Posterior vena cava (tissue), 2 donors: Measurements from ENCODE around the gene UCHL1. TPM values are rescaled to one million over a fixed set of nuclear protein-coding genes. Genes with fewer than 3 reads are reported as not detected.
"Not testable (repeated sequence)": the region's sequence is repeated elsewhere in the genome, so short reads cannot be mapped to it uniquely, and the experiment has no call there.

Experiments
- DNase-seq: peaks from one replicate; pipeline ENCODE4 v3.0.0-alpha.2; 2020; ENCODE audit warnings: low spot score
- intact Hi-C, 2 donors: fragments of 100-400 bp; cut with DNase I; formaldehyde crosslinking; loops; one replicate each; pipeline versions ENCODE4 v1.14.1 to v1.14.2; 2022 to 2023
- total RNA-seq, 2 donors: library from RNA; stranded (reverse); fragmentation: NEBNext Ultra II Directional; extraction: Animal tissue kit (Norgen Biotek cat#: 25700); gene quantifications; one replicate each; pipeline ENCODE4 v1.2.1, GENCODE V29; 2021
- donor health status: DM: yes; HTN: yes; CAD: no.
- donor health status: DM: yes; HTN: yes; CAD: no.

The UCHL1 gene
- total RNA-seq, 2 donors from 2014 or later, result 22.1 to 31.0 TPM

- intact Hi-C loops, result no loop called here
- no peak for DNase-seq
Observed at GRCh38 chr4:41227902-41228301, 28.8 kb upstream of the UCHL1 start.

- intact Hi-C loops, result no loop called here
- no peak for DNase-seq
Observed at GRCh38 chr4:41232406-41232805, 24.3 kb upstream of the UCHL1 start.

- intact Hi-C loops, result no loop called here
- DNase-seq, result no peak
Observed at GRCh38 chr4:41232856-41233255, 23.9 kb upstream of the UCHL1 start.

- intact Hi-C loops, result no loop called here
- no peak for DNase-seq
Observed at GRCh38 chr4:41236032-41236431, 20.7 kb upstream of the UCHL1 start.

GRCh38 chr4:41236508-41236907 is 20.2 kb upstream of the UCHL1 start:
- no peak for DNase-seq
- intact Hi-C loops, result no loop called here

- intact Hi-C loops, result no loop called here
- no peak for DNase-seq
Observed at GRCh38 chr4:41241919-41242318, 14.8 kb upstream of the UCHL1 start.

GRCh38 chr4:41245983-41246382 is 10.7 kb upstream of the UCHL1 start:
- intact Hi-C loops, result no loop called here

GRCh38 chr4:41256131-41256739 is 493 bp upstream of the UCHL1 start:
- no peak for DNase-seq
- intact Hi-C loops, result no loop called here

More at GRCh38 chr4:41245983-41246382, 10.7 kb upstream of the UCHL1 start:
- DNase-seq, result no peak

GRCh38 chr4:41257257-41257901 is 651 bp downstream of the UCHL1 start:
- intact Hi-C loops, result no loop called here
- peak; percentile 84 for DNase-seq

GRCh38 chr4:41257906-41258305 is 1.2 kb downstream of the UCHL1 start:
- intact Hi-C loops, result no loop called here
- no peak for DNase-seq

GRCh38 chr4:41258783-41259182 is 2.1 kb downstream of the UCHL1 start:
- intact Hi-C loops, result no loop called here
- DNase-seq, result no peak

- DNase-seq, result no peak
- intact Hi-C loops, result no loop called here
Observed at GRCh38 chr4:41260116-41260733, 3.5 kb downstream of the UCHL1 start.

- intact Hi-C loops, result no loop called here
- DNase-seq, result no peak
Observed at GRCh38 chr4:41262198-41262597, 5.5 kb downstream of the UCHL1 start.

GRCh38 chr4:41264212-41264611 is 7.5 kb downstream of the UCHL1 start:
- intact Hi-C loops, result no loop called here
- DNase-seq, result no peak

GRCh38 chr4:41267997-41268396 is 11.3 kb downstream of the UCHL1 start:
- intact Hi-C loops, result no loop called here
- DNase-seq, result no peak

- intact Hi-C loops, result no loop called here
- DNase-seq, result no peak
Observed at GRCh38 chr4:41268721-41269517, 12.2 kb downstream of the UCHL1 start.

GRCh38 chr4:41269682-41270081 is 13.0 kb downstream of the UCHL1 start:
- intact Hi-C loops, result no loop called here
- DNase-seq, result no peak

GRCh38 chr4:41275931-41276330 is 19.2 kb downstream of the UCHL1 start:
- DNase-seq, intact Hi-C loops: not testable (repeated sequence)

- no peak for DNase-seq
- intact Hi-C loops, result loop anchor here (5.0 kb wide), 3 partner anchors 367 to 602 kb away; no protein-coding TSS in a partner anchor
Observed at GRCh38 chr4:41280010-41280409, 23.3 kb downstream of the UCHL1 start.

- intact Hi-C loops, result loop anchor here (5.0 kb wide), 3 partner anchors 366 to 601 kb away; no protein-coding TSS in a partner anchor
- DNase-seq, result no peak
Observed at GRCh38 chr4:41281038-41281634, 24.4 kb downstream of the UCHL1 start.
